ENCODE results near the gene NPIPB2. TPM values are rescaled to one million over a fixed set of nuclear protein-coding genes. Genes with fewer than 3 reads are reported as not detected.
"Not testable (repeated sequence)": the region's sequence is repeated elsewhere in the genome, so short reads cannot be mapped to it uniquely, and the experiment has no call there.

The NPIPB2 gene
- total and polyA plus RNA-seq, 4 experiments from 2014 or later, result 1.8 to 16.0 (median 9.0) TPM; not detected in 1

- H3K4me3 ChIP-seq (ENCODE audit: low read length in 2 of 2), result no peak overlapping the region
- H3K36me3 Mint-ChIP-seq, result no peaks in the 10 kb centered on the region
- intact Hi-C loops (cut with micrococcal nuclease), result no loop called here
- no peak overlapping the region for H3K4me3 Mint-ChIP-seq
- H3K9me3 ChIP-seq (ENCODE audit: control insufficient read depth in 1 of 2, low read length in 2 of 2), result no peaks in the 10 kb centered on the region
- no peaks in the 10 kb centered on the region for H3K9me3 Mint-ChIP-seq
- CTCF ChIA-PET (ENCODE audit: partially characterized antibody), result no interaction called here
- H3K27ac ChIP-seq (ENCODE audit: low read depth, low read length), result no peak overlapping the region
- H3K36me3 ChIP-seq (ENCODE audit: insufficient read depth, low read length), result no peaks in the 10 kb centered on the region
- no peaks in the 10 kb centered on the region for H3K4me1 ChIP-seq (ENCODE audit: insufficient read depth, low read length)
- peaks cover 0 to 1% (median 0%) of the 10 kb centered on the region in 4 donors for H3K4me1 Mint-ChIP-seq
- H3K27ac Mint-ChIP-seq, result no peak overlapping the region
- DNase-seq, result no peak
- H3K27me3 ChIP-seq (ENCODE audit: insufficient read depth, low read length), result no peaks in the 10 kb centered on the region
- peaks cover 0 to 8% of the 10 kb centered on the region in 2 donors for H3K27me3 Mint-ChIP-seq
- POLR2A ChIA-PET (ENCODE audit: partially characterized antibody), result no interaction called here
These were observed 26.7 kb upstream of the NPIPB2 start for GRCh38 chr16:11968577-11968976.

- no peak overlapping the region for H3K4me3 ChIP-seq (ENCODE audit: low read length in 2 of 2)
- ChIA-PET CTCF (ENCODE audit: partially characterized antibody) (interaction anchor here (0.6 kb wide), 2 partner anchors 14 to 649 kb away, joined by 3 read pairs; no protein-coding TSS in a partner anchor), POLR2A (ENCODE audit: partially characterized antibody) (no interaction called here)
- H3K27ac Mint-ChIP-seq, result no peak overlapping the region
- no peaks in the 10 kb centered on the region for H3K9me3 ChIP-seq (ENCODE audit: control insufficient read depth in 1 of 2, low read length in 2 of 2)
- no peaks in the 10 kb centered on the region for H3K9me3 Mint-ChIP-seq
- DNase-seq, result no peak
- no peaks in the 10 kb centered on the region for H3K36me3 ChIP-seq (ENCODE audit: insufficient read depth, low read length)
- H3K4me3 Mint-ChIP-seq, result no peak overlapping the region
- peaks cover 0 to 8% of the 10 kb centered on the region in 2 donors for H3K27me3 Mint-ChIP-seq
- no peaks in the 10 kb centered on the region for H3K27me3 ChIP-seq (ENCODE audit: insufficient read depth, low read length)
- peaks cover 0 to 1% (median 0%) of the 10 kb centered on the region in 4 donors for H3K4me1 Mint-ChIP-seq
- no peaks in the 10 kb centered on the region for H3K4me1 ChIP-seq (ENCODE audit: insufficient read depth, low read length)
- intact Hi-C loops (cut with micrococcal nuclease), result no loop called here
- no peaks in the 10 kb centered on the region for H3K36me3 Mint-ChIP-seq
- H3K27ac ChIP-seq (ENCODE audit: low read depth, low read length), result no peak overlapping the region
These were observed 25.5 kb upstream of the NPIPB2 start for GRCh38 chr16:11967195-11967911.

GRCh38 chr16:11966173-11966572, 24.3 kb upstream of the NPIPB2 start:
- Mint-ChIP-seq H3K9me3 (no peaks in the 10 kb centered on the region), H3K4me3 (no peak overlapping the region), H3K27ac (no peak overlapping the region), H3K27me3 (peaks cover 0 to 8% of the 10 kb centered on the region in 2 donors), H3K4me1 (peaks cover 0 to 1% (median 0%) of the 10 kb centered on the region in 4 donors), H3K36me3 (no peaks in the 10 kb centered on the region)
- Histone ChIP-seq H3K27me3 (ENCODE audit: insufficient read depth, low read length) (no peaks in the 10 kb centered on the region), H3K4me3 (ENCODE audit: low read length in 2 of 2) (no peak overlapping the region), H3K27ac (ENCODE audit: low read depth, low read length) (no peak overlapping the region), H3K4me1 (ENCODE audit: insufficient read depth, low read length) (no peaks in the 10 kb centered on the region), H3K9me3 (ENCODE audit: control insufficient read depth in 1 of 2, low read length in 2 of 2) (no peaks in the 10 kb centered on the region), H3K36me3 (ENCODE audit: insufficient read depth, low read length) (no peaks in the 10 kb centered on the region)
- intact Hi-C loops (cut with micrococcal nuclease), result no loop called here
- CTCF ChIA-PET (ENCODE audit: partially characterized antibody), result no interaction called here
- POLR2A ChIA-PET (ENCODE audit: partially characterized antibody), result no interaction called here
- DNase-seq, result no peak

GRCh38 chr16:11964761-11965551, 23.1 kb upstream of the NPIPB2 start, which contains the start of gene TNFRSF17:
TSS of gene TNFRSF17 (plus strand) at chr16:11965210. CDS start at chr16:11965325, 115 bp downstream.
- H3K36me3 Mint-ChIP-seq, result no peaks in the 10 kb centered on the region
- H3K36me3 ChIP-seq (ENCODE audit: insufficient read depth, low read length), result no peaks in the 10 kb centered on the region
- CTCF ChIA-PET (ENCODE audit: partially characterized antibody), result no interaction called here

GRCh38 chr16:11963706-11964105, 21.9 kb upstream of the NPIPB2 start:
- H3K27ac Mint-ChIP-seq, result no peak overlapping the region
- Histone ChIP-seq H3K36me3 (ENCODE audit: insufficient read depth, low read length) (no peaks in the 10 kb centered on the region), H3K4me1 (ENCODE audit: insufficient read depth, low read length) (no peaks in the 10 kb centered on the region), H3K27me3 (ENCODE audit: insufficient read depth, low read length) (no peaks in the 10 kb centered on the region), H3K27ac (ENCODE audit: low read depth, low read length) (no peak overlapping the region), H3K4me3 (ENCODE audit: low read length in 2 of 2) (no peak overlapping the region), H3K9me3 (ENCODE audit: control insufficient read depth in 1 of 2, low read length in 2 of 2) (no peaks in the 10 kb centered on the region)
- H3K36me3 Mint-ChIP-seq, result no peaks in the 10 kb centered on the region
- no peak overlapping the region for H3K4me3 Mint-ChIP-seq
- intact Hi-C loops (cut with micrococcal nuclease), result no loop called here
- peaks cover 0 to 1% (median 0%) of the 10 kb centered on the region in 4 donors for H3K4me1 Mint-ChIP-seq
- H3K9me3 Mint-ChIP-seq, result no peaks in the 10 kb centered on the region
- no peak for DNase-seq
- ChIA-PET POLR2A (ENCODE audit: partially characterized antibody) (no interaction called here), CTCF (ENCODE audit: partially characterized antibody) (no interaction called here)
- peaks cover 0 to 11% of the 10 kb centered on the region in 2 donors for H3K27me3 Mint-ChIP-seq

More at GRCh38 chr16:11964761-11965551, 23.1 kb upstream of the NPIPB2 start, which contains the start of gene TNFRSF17:
- H3K27ac ChIP-seq (ENCODE audit: low read depth, low read length), result no peak within 1 kb of the TSS
- no peaks in the 10 kb centered on the region for H3K9me3 ChIP-seq (ENCODE audit: control insufficient read depth in 1 of 2, low read length in 2 of 2)
- DNase-seq, result no peak
- H3K27me3 ChIP-seq (ENCODE audit: insufficient read depth, low read length), result no peaks in the 10 kb centered on the region
- POLR2A ChIA-PET (ENCODE audit: partially characterized antibody), result no interaction called here
- no peaks in the 10 kb centered on the region for H3K4me1 ChIP-seq (ENCODE audit: insufficient read depth, low read length)
- no peak within 1 kb of the TSS for H3K4me3 Mint-ChIP-seq
- H3K4me3 ChIP-seq (ENCODE audit: low read length in 2 of 2), result no peak within 1 kb of the TSS
- no peak within 1 kb of the TSS for H3K27ac Mint-ChIP-seq
- H3K9me3 Mint-ChIP-seq, result no peaks in the 10 kb centered on the region
- intact Hi-C loops (cut with micrococcal nuclease), result no loop called here
- peaks cover 0 to 10% of the 10 kb centered on the region in 2 donors for H3K27me3 Mint-ChIP-seq
- H3K4me1 Mint-ChIP-seq, result peaks cover 0 to 1% (median 0%) of the 10 kb centered on the region in 4 donors

- CTCF ChIA-PET (ENCODE audit: partially characterized antibody); POLR2A ChIA-PET (ENCODE audit: partially characterized antibody); H3K9me3 Mint-ChIP-seq; DNase-seq; H3K27ac ChIP-seq (ENCODE audit: low read depth, low read length); intact Hi-C loops (cut with micrococcal nuclease); H3K27ac Mint-ChIP-seq; H3K9me3 ChIP-seq (ENCODE audit: control insufficient read depth in 1 of 2, low read length in 2 of 2); H3K36me3 ChIP-seq (ENCODE audit: insufficient read depth, low read length); H3K4me1 Mint-ChIP-seq; H3K4me3 Mint-ChIP-seq; H3K27me3 ChIP-seq (ENCODE audit: insufficient read depth, low read length); H3K4me3 ChIP-seq (ENCODE audit: low read length in 2 of 2); H3K36me3 Mint-ChIP-seq; H3K4me1 ChIP-seq (ENCODE audit: insufficient read depth, low read length): not testable (repeated sequence)
- H3K27me3 Mint-ChIP-seq, result peaks cover 0 to 11% of the 10 kb centered on the region in 2 donors
These were observed 21.1 kb upstream of the NPIPB2 start for GRCh38 chr16:11962978-11963377.

- H3K4me3 Mint-ChIP-seq; H3K4me1 Mint-ChIP-seq; H3K9me3 ChIP-seq (ENCODE audit: control insufficient read depth in 1 of 2, low read length in 2 of 2); H3K4me3 ChIP-seq (ENCODE audit: low read length in 2 of 2); H3K27ac Mint-ChIP-seq; POLR2A ChIA-PET (ENCODE audit: partially characterized antibody); H3K36me3 Mint-ChIP-seq; CTCF ChIA-PET (ENCODE audit: partially characterized antibody); H3K27ac ChIP-seq (ENCODE audit: low read depth, low read length); H3K9me3 Mint-ChIP-seq; intact Hi-C loops (cut with micrococcal nuclease); H3K36me3 ChIP-seq (ENCODE audit: insufficient read depth, low read length); H3K27me3 Mint-ChIP-seq; H3K27me3 ChIP-seq (ENCODE audit: insufficient read depth, low read length); H3K4me1 ChIP-seq (ENCODE audit: insufficient read depth, low read length); DNase-seq: not testable (repeated sequence)
These were observed 20.6 kb upstream of the NPIPB2 start for GRCh38 chr16:11962457-11962856.

All from CD4-positive, alpha-beta memory T cell (primary cell).